Measurements from ENCODE around the gene HOXA1.
A peak's percentile ranks its signal among the peaks of the same experiment; 100 is the strongest.

HOXA1 gene

DNA sequence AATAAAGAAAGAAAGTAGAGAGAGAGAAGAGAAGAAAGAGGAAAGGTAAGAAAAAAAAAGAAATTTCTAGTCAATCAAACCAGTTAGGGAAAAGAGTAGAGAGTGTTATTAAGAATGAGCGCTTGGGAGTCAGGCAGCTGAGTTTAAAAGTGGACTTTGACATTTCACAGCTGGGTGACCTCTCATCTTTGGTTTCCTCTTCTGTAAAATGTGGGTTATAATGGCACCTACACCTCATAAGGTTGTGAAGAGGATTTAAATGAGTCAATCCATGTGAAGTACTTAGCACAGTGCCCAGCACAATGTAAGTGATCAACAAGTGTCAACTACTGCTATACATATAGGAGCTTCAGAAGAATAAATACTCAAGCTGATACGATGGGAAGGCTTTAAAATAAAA is 12.2 kb downstream of the HOXA1 start:
- H3K4me3 ChIP-seq (ENCODE audit: low read depth, low read length) = no peak overlapping the region
- no peak for DNase-seq (ENCODE audit: low read depth)
- no peak for TF ChIP-seq POLR2A (IDR thresholded peaks at IDR 0.05; ENCODE audit: extremely low read depth, insufficient read length)
- TF ChIP-seq, protein P1, sequence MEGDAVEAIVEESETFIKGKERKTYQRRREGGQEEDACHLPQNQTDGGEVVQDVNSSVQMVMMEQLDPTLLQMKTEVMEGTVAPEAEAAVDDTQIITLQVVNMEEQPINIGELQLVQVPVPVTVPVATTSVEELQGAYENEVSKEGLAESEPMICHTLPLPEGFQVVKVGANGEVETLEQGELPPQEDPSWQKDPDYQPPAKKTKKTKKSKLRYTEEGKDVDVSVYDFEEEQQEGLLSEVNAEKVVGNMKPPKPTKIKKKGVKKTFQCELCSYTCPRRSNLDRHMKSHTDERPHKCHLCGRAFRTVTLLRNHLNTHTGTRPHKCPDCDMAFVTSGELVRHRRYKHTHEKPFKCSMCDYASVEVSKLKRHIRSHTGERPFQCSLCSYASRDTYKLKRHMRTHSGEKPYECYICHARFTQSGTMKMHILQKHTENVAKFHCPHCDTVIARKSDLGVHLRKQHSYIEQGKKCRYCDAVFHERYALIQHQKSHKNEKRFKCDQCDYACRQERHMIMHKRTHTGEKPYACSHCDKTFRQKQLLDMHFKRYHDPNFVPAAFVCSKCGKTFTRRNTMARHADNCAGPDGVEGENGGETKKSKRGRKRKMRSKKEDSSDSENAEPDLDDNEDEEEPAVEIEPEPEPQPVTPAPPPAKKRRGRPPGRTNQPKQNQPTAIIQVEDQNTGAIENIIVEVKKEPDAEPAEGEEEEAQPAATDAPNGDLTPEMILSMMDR (IDR thresholded peaks at IDR 0.05; ENCODE audit: low read depth, low read length) = no peak
- TF ChIP-seq MYC (IDR thresholded peaks at IDR 0.05; ENCODE audit: low read depth, low read length) = no peak
- TF ChIP-seq, protein P2, sequence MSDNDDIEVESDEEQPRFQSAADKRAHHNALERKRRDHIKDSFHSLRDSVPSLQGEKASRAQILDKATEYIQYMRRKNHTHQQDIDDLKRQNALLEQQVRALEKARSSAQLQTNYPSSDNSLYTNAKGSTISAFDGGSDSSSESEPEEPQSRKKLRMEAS (IDR thresholded peaks at IDR 0.05; ENCODE audit: low read depth, low read length) = no peak

DNA sequence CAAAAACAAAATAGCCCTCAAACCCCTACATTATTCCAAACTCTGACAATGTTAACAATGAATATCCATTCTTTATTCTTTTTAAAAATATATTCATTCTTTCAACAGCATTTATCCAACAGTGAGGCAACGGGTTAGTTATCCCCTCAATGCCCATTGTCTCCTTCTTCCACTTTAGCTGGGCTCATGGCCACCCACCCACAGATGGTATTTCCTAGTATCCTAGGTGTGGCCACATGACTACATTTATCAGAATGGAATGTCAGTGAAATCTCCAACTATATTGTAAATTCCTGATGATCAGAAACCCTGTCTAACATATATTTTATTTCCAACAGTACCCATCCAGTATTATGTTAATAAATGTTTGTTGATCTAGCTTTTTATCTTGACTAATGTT is 13.6 kb downstream of the HOXA1 start:
- TF ChIP-seq MYC (IDR thresholded peaks at IDR 0.05; ENCODE audit: low read depth, low read length) = no peak
- TF ChIP-seq, protein P1 (IDR thresholded peaks at IDR 0.05; ENCODE audit: low read depth, low read length) = no peak
- TF ChIP-seq POLR2A (IDR thresholded peaks at IDR 0.05; ENCODE audit: extremely low read depth, insufficient read length) = no peak
- TF ChIP-seq, protein P2 (IDR thresholded peaks at IDR 0.05; ENCODE audit: low read depth, low read length) = no peak
- DNase-seq (ENCODE audit: low read depth) = no peak
- no peak overlapping the region for H3K4me3 ChIP-seq (ENCODE audit: low read depth, low read length)

- DNase-seq (ENCODE audit: low read depth) = no peak
- H3K4me3 ChIP-seq (ENCODE audit: low read depth, low read length) = no peak overlapping the region
- TF ChIP-seq POLR2A (IDR thresholded peaks at IDR 0.05; ENCODE audit: extremely low read depth, insufficient read length) (no peak), MYC (IDR thresholded peaks at IDR 0.05; ENCODE audit: low read depth, low read length) (no peak)
- TF ChIP-seq, protein P2 (IDR thresholded peaks at IDR 0.05; ENCODE audit: low read depth, low read length) = no peak
- TF ChIP-seq, protein P1 (IDR thresholded peaks at IDR 0.05; ENCODE audit: low read depth, low read length) = no peak
These were observed 14.9 kb downstream of the HOXA1 start for GRCh38 chr7:27080844-27081436.

- TF ChIP-seq, protein P2 (IDR thresholded peaks at IDR 0.05; ENCODE audit: low read depth, low read length) = no peak
- TF ChIP-seq, protein P1 (IDR thresholded peaks at IDR 0.05; ENCODE audit: low read depth, low read length) = no peak
- TF ChIP-seq MYC (IDR thresholded peaks at IDR 0.05; ENCODE audit: low read depth, low read length) (no peak), POLR2A (IDR thresholded peaks at IDR 0.05; ENCODE audit: extremely low read depth, insufficient read length) (no peak)
- H3K4me3 ChIP-seq (ENCODE audit: low read depth, low read length) = no peak overlapping the region
- peak; percentile 41 for DNase-seq (ENCODE audit: low read depth)
These were observed 16.4 kb downstream of the HOXA1 start for GRCh38 chr7:27079234-27079975.

GRCh38 chr7:27078616-27079233 is 17.1 kb downstream of the HOXA1 start:
- no peak overlapping the region for H3K4me3 ChIP-seq (ENCODE audit: low read depth, low read length)
- no peak for TF ChIP-seq MYC (IDR thresholded peaks at IDR 0.05; ENCODE audit: low read depth, low read length)
- TF ChIP-seq, protein P1 (IDR thresholded peaks at IDR 0.05; ENCODE audit: low read depth, low read length) = no peak
- no peak for TF ChIP-seq POLR2A (IDR thresholded peaks at IDR 0.05; ENCODE audit: extremely low read depth, insufficient read length)
- TF ChIP-seq, protein P2 (IDR thresholded peaks at IDR 0.05; ENCODE audit: low read depth, low read length) = no peak

More at GRCh38 chr7:27078616-27079233, 17.1 kb downstream of the HOXA1 start:
- no peak for DNase-seq (ENCODE audit: low read depth)
